HG03378 (cell line): ENCODE data around the gene CCDC91.
"Not testable (repeated sequence)": the region's sequence is repeated elsewhere in the genome, so short reads cannot be mapped to it uniquely, and the experiment has no call there.

ENCODE experiments used
- ATAC-seq: cut with Tn5 transposase; IDR thresholded peaks from one replicate; pipeline ENCODE4 v1.9.1; 2021; ENCODE audit warnings: mild to moderate bottlenecking, moderate library complexity; ENCODE audit not compliant: unreplicated experiment

The CCDC91 gene

GRCh38 chr12:28178775-28179174 is 11.5 kb upstream of the CCDC91 start:
- no peak for ATAC-seq

GRCh38 chr12:28180786-28181185 is 9.5 kb upstream of the CCDC91 start:
- no peak for ATAC-seq

- no peak for ATAC-seq
Measured at GRCh38 chr12:28184375-28184774, 5.9 kb upstream of the CCDC91 start.

- no peak for ATAC-seq
Measured at GRCh38 chr12:28186500-28186899, 3.8 kb upstream of the CCDC91 start.

GRCh38 chr12:28189784-28190320 is 404 bp upstream of the CCDC91 start:
- no peak for ATAC-seq

- ATAC-seq, result peak; percentile 8
Measured at GRCh38 chr12:28191051-28192048, 1.1 kb downstream of the CCDC91 start.

GRCh38 chr12:28192125-28192524 is 1.9 kb downstream of the CCDC91 start:
- ATAC-seq, result no peak

GRCh38 chr12:28194621-28195020 is 4.4 kb downstream of the CCDC91 start:
- not testable (repeated sequence) for ATAC-seq

- ATAC-seq, result not testable (repeated sequence)
Measured at GRCh38 chr12:28201136-28201535, 10.9 kb downstream of the CCDC91 start.

- no peak for ATAC-seq
Measured at GRCh38 chr12:28202374-28203130, 12.3 kb downstream of the CCDC91 start.

GRCh38 chr12:28209782-28210181 is 19.5 kb downstream of the CCDC91 start:
- ATAC-seq, result no peak

GRCh38 chr12:28212182-28212581 is 21.9 kb downstream of the CCDC91 start:
- no peak for ATAC-seq

- no peak for ATAC-seq
Measured at GRCh38 chr12:28215021-28215420, 24.8 kb downstream of the CCDC91 start.

GRCh38 chr12:28216016-28216415 is 25.8 kb downstream of the CCDC91 start:
- no peak for ATAC-seq

- no peak for ATAC-seq
Measured at GRCh38 chr12:28217805-28218204, 27.5 kb downstream of the CCDC91 start.

GRCh38 chr12:28218875-28219274 is 28.6 kb downstream of the CCDC91 start:
- no peak for ATAC-seq

GRCh38 chr12:28219827-28220226 is 29.6 kb downstream of the CCDC91 start:
- ATAC-seq, result no peak

- ATAC-seq, result no peak
Measured at GRCh38 chr12:28222081-28222700, 31.9 kb downstream of the CCDC91 start.

- peak; percentile 94 for ATAC-seq
Measured at GRCh38 chr12:28223025-28223554, 32.8 kb downstream of the CCDC91 start.

- no peak for ATAC-seq
Measured at GRCh38 chr12:28223858-28224257, 33.6 kb downstream of the CCDC91 start.

- ATAC-seq, result no peak
Measured at GRCh38 chr12:28226705-28227104, 36.4 kb downstream of the CCDC91 start.
